ENCODE data around the gene PTPRM. TPM values are rescaled to one million over a fixed set of nuclear protein-coding genes. Genes with fewer than 3 reads are reported as not detected.

Gene PTPRM
- total and polyA plus RNA-seq, 4 donors = 9.2 to 23.0 (median 12.7) TPM

DNA sequence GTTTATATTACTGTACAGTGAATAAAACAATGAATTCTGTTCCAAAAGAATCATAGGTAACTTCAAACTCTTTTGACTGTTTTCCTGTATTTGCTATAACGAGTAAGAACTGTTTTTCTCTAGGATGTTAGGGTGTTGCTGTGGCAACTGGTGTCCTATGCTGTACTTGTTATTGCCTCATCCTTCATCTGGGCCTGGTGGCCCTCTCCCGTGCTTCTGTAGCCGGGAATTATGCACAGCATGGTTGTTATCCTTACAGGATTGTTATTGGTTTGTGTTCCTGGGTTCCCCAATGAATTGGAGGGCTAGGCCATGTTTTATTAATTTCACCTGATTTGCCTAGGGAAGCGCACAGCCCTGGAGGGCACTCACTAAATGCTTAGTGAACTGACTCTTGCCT, 279.2 kb downstream of the PTPRM start:
- TF ChIP-seq, protein P1, sequence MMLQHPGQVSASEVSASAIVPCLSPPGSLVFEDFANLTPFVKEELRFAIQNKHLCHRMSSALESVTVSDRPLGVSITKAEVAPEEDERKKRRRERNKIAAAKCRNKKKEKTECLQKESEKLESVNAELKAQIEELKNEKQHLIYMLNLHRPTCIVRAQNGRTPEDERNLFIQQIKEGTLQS (IDR thresholded peaks at IDR 0.05) = no peak
- TF ChIP-seq SP1 (IDR thresholded peaks at IDR 0.05) = no peak
- TF ChIP-seq, protein P2, sequence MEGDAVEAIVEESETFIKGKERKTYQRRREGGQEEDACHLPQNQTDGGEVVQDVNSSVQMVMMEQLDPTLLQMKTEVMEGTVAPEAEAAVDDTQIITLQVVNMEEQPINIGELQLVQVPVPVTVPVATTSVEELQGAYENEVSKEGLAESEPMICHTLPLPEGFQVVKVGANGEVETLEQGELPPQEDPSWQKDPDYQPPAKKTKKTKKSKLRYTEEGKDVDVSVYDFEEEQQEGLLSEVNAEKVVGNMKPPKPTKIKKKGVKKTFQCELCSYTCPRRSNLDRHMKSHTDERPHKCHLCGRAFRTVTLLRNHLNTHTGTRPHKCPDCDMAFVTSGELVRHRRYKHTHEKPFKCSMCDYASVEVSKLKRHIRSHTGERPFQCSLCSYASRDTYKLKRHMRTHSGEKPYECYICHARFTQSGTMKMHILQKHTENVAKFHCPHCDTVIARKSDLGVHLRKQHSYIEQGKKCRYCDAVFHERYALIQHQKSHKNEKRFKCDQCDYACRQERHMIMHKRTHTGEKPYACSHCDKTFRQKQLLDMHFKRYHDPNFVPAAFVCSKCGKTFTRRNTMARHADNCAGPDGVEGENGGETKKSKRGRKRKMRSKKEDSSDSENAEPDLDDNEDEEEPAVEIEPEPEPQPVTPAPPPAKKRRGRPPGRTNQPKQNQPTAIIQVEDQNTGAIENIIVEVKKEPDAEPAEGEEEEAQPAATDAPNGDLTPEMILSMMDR (IDR thresholded peaks at IDR 0.05; ENCODE audit: low read depth, low read length, missing input control) = no peak
- peaks cover 4 to 7% (median 6%) of the 10 kb centered on the region in 4 donors for H3K9me3 ChIP-seq (ENCODE audit: control insufficient read depth in 4 of 4, low read length in 3 of 4)
- H3K27me3 ChIP-seq (ENCODE audit: control insufficient read depth in 4 of 4, insufficient read depth in 4 of 4, low read length in 3 of 4) = no peaks in the 10 kb centered on the region
- WGBS = 92% methylated on average over 4 of the region's 4 CpGs
- no peaks in the 10 kb centered on the region for H3K36me3 ChIP-seq (ENCODE audit: control insufficient read depth in 4 of 4, insufficient read depth in 3 of 4, low read depth in 1 of 4, low read length in 3 of 4)
- no peak overlapping the region for H3K4me3 ChIP-seq (ENCODE audit: low read depth in 1 of 3, low read length in 3 of 3)
- no peak overlapping the region for H3K9ac ChIP-seq (ENCODE audit: low read depth in 1 of 2, low read length in 2 of 2)
- H3K4me1 ChIP-seq (ENCODE audit: control insufficient read depth in 4 of 4, insufficient read depth in 4 of 4, low read length in 3 of 4) = no peaks in the 10 kb centered on the region
- DNase-seq (ENCODE audit: low spot score) = no peak
- H3K27ac ChIP-seq (ENCODE audit: low read depth in 1 of 2, low read length in 2 of 2) = no peak overlapping the region

DNA sequence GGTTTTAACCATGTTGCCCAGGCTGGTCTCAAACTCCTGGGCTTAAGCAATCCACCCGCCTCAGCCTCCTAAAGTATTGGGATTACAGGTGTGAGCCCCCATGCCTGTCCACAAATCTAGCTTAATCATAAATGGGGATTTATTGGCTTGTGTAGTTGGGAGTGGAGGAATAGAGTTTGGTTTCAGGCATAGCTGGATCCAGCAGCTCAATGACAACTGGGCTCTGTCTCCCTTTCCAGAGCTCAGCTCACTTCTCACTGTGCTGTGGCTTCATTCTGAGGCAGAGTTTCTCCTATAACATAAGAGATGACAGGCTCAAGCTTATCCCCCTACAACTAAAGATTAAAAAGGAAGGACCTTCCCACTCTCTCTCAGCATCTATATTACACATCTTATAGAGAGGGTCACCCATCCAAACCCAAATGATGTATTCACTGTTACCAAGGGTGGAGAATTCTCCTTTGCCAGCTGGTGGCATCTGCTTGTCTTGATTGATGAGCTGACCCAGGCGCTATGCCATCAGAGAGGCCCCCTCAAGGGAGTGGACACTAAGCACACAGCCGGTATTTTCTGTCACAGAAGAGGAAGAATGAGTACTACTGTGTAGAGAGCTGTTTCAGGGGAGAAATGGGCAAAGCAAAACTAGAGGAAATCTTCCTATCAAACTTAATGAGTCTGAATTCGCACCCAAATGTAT, 280.4 kb downstream of the PTPRM start:
- no peak overlapping the region for H3K27ac ChIP-seq (ENCODE audit: low read depth in 1 of 2, low read length in 2 of 2)
- WGBS = 94% methylated on average over 4 of the region's 4 CpGs
- H3K4me1 ChIP-seq (ENCODE audit: control insufficient read depth in 4 of 4, insufficient read depth in 4 of 4, low read length in 3 of 4) = no peaks in the 10 kb centered on the region
- no peak overlapping the region for H3K4me3 ChIP-seq (ENCODE audit: low read depth in 1 of 3, low read length in 3 of 3)
- peaks cover 4 to 7% (median 6%) of the 10 kb centered on the region in 4 donors for H3K9me3 ChIP-seq (ENCODE audit: control insufficient read depth in 4 of 4, low read length in 3 of 4)
- DNase-seq (ENCODE audit: low spot score) = no peak
- H3K36me3 ChIP-seq (ENCODE audit: control insufficient read depth in 4 of 4, insufficient read depth in 3 of 4, low read depth in 1 of 4, low read length in 3 of 4) = no peaks in the 10 kb centered on the region
- no peaks in the 10 kb centered on the region for H3K27me3 ChIP-seq (ENCODE audit: control insufficient read depth in 4 of 4, insufficient read depth in 4 of 4, low read length in 3 of 4)
- no peak for TF ChIP-seq YY1 (IDR thresholded peaks at IDR 0.05)
- no peak for TF ChIP-seq FOXA1 (IDR thresholded peaks at IDR 0.05)
- no peak for TF ChIP-seq FOXA2 (IDR thresholded peaks at IDR 0.05)
- TF ChIP-seq HNF4A (conservative IDR thresholded peaks at IDR 0.05) = no peak
- no peak for TF ChIP-seq HNF4G (IDR thresholded peaks at IDR 0.05)
- TF ChIP-seq, protein P3, sequence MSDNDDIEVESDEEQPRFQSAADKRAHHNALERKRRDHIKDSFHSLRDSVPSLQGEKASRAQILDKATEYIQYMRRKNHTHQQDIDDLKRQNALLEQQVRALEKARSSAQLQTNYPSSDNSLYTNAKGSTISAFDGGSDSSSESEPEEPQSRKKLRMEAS (IDR thresholded peaks at IDR 0.05) = no peak
- TF ChIP-seq, protein P2 (IDR thresholded peaks at IDR 0.05; ENCODE audit: low read depth, low read length, missing input control) = no peak
- no peak overlapping the region for H3K9ac ChIP-seq (ENCODE audit: low read depth in 1 of 2, low read length in 2 of 2)

DNA sequence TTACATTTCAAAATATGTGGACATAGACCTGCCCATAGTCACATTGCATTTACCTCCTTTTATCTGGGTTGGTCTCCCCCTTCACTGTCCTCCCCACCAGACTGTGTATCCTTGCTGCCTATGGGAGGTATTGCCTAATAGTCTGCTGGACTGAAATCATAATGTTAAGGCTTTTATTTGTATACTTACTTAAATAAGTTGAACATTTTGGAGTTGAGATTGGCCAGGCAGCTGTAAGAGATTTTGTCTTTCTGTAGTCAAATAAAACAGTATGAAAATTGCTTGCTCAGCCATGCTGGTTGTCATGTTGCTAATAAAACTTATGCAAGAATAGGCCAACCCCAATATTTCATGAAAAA, 280.9 kb downstream of the PTPRM start:
- no peak overlapping the region for H3K9ac ChIP-seq (ENCODE audit: low read depth in 1 of 2, low read length in 2 of 2)
- no peaks in the 10 kb centered on the region for H3K27me3 ChIP-seq (ENCODE audit: control insufficient read depth in 4 of 4, insufficient read depth in 4 of 4, low read length in 3 of 4)
- H3K4me1 ChIP-seq (ENCODE audit: control insufficient read depth in 4 of 4, insufficient read depth in 4 of 4, low read length in 3 of 4) = no peaks in the 10 kb centered on the region
- no peaks in the 10 kb centered on the region for H3K36me3 ChIP-seq (ENCODE audit: control insufficient read depth in 4 of 4, insufficient read depth in 3 of 4, low read depth in 1 of 4, low read length in 3 of 4)
- H3K4me3 ChIP-seq (ENCODE audit: low read depth in 1 of 3, low read length in 3 of 3) = no peak overlapping the region
- H3K9me3 ChIP-seq (ENCODE audit: control insufficient read depth in 4 of 4, low read length in 3 of 4) = peaks cover 4 to 7% (median 6%) of the 10 kb centered on the region in 4 donors
- no peak overlapping the region for H3K27ac ChIP-seq (ENCODE audit: low read depth in 1 of 2, low read length in 2 of 2)
- no peak for TF ChIP-seq RXRA (IDR thresholded peaks at IDR 0.05)
- no peak for DNase-seq (ENCODE audit: low spot score)
